Stimulated activated CD4-positive, alpha-beta T cell treated with anti-CD3 and anti-CD28 coated beads, Interleukin-2, amount 100 ng/mL, for 4 hours (primary cell): Measurements from ENCODE around the gene GMPPB.
A peak's percentile ranks its signal among the peaks of the same experiment; 100 is the strongest.

ENCODE experiments used
- DNase-seq: peaks from one replicate; pipeline ENCODE4 v3.0.0-alpha.2; 2020; ENCODE audit warnings: low read depth

The GMPPB gene

DNA sequence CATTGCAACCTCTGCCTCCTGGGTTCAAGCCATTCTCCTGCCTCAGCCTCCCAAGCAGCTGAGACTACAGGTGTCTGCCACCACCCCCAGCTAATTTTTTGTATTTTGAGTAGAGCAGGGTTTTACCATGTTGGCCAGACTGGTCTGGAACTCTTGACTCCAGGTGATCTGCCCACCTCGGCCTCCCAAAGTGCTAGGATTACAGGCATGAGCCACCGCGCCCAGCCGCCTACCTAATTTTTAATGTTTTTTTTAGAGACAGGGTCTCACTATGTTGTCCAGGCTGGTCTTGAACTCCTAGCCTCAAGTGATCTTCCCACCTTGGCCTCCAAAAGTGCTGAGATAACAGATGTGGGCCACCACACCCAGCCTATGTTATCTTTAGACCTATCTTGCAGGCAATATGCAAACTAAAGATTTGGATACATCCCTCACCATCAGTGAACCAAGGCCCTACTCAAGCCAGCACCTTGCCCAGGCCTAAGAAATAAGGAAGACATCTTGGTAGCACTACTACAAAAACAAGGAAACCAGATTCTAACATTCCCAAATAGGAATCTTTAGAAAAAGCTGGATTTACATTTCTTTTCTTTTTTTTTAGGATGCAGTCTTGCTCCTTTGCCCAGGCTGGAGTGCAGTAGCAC is 6.3 kb upstream of the GMPPB start:
- no peak for DNase-seq

DNA sequence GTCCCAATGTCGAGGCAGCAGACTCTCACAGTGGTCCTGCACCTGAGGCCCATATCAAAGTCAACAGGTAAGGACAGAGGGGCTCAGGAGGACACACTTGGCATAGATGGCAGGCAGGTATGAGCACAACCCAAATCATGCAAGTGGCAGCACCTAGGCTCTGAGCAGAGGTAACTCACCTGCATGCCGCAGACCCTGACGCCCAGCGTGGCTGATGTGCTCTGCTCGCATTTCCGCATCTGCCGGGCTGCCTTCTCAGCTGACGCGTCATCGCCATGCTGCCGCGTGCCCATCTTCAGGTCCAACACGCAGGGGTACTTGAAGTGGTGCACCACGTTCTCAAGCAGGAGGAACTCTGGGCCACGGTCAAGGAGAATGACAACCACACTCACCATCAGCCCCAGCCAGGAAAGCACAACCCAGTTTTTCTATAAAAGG is 4.2 kb upstream of the GMPPB start:
- no peak for DNase-seq

DNA sequence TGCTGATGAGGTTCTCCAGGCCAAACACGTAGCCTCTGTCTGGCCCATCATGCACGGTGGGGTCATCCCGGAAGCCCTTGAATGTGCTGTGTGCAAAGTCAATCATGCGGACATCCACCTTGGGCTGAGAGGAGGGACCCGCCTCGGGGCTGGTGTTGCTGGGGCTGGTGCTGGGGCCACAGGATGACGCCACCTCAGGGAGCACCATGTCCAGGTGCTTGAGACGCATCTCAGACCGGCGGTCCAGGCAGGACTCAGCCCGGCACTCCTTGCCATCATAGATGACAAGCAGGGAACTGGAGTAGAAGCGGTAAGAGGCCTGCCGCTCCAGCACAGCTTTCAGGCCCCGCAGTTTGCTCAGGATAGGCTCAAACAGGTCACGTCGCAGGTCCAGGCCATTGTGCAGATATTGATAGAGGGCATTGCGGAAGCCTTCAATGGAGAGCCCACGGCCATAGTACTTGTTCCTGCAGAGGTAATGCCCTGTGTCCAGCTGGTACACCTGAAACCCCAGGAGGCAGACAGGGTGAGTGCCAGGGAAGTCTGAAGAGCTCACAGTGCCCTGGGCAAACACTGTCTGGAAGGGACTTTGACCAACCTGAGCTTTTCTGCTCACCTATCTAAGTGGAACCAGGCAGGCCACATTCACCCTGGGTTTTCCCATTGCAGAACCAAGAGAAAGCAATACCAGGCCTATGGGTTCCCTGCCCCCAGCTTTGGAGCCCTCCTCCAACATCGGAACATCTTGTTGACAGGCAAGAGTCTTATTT is 3.6 kb upstream of the GMPPB start:
- no peak for DNase-seq

DNA sequence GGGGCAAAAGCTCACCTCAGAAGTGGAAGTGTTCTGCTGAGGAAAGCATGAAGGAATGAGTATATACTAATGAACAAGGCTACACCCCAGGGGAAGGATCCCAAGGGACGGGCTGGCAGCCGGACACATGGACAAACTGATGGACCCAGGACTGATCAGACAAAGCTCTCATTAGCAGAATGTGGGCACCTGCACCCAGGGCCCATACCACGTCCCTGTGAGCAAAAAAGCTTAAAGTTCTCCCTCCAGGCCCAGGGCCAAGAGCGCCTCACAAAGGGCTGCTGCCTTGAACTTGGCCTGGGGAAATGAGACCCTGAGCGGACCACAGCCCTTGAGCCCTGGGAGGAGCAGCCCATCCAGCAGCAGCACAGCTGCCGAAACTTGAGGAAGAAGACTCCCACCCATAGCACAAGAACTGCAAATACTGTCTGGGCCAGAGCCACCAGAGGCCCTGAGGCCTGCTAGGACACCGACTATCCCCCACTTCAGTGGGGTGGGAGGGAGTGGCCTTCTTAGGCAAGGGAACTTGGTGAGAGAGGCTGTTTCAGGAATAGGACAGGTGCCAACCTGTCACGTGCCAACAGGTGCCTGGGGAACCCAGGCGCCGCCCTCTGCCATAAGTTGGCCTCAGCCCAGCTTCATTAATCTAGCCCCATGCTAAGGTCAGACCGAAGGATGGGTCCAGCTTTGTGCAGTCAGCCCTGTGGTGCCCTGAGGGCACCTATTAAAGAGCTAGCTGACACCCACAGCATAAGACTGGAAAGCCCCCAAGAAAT is 2.3 kb upstream of the GMPPB start:
- DNase-seq: no peak

DNA sequence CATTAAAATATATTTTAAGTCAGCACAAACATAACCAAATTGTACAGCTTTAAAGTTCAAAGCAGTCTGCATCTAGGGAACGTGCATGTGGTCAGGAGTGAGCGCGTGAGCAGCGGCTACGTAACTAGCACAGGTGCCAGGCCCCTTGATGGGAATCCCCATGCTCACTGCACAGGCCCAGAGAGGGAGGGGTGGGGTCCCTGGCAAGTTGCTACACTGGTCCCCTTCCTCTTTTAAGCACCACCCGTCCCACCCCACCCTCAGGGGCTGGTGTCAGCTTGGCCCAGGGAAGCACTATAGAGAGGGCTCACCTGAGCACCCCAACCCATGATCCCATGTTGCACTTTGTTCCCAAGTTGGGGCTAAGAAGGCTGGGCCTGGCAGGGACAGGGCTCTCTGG is 835 bp upstream of the GMPPB start:
- DNase-seq: no peak

DNA sequence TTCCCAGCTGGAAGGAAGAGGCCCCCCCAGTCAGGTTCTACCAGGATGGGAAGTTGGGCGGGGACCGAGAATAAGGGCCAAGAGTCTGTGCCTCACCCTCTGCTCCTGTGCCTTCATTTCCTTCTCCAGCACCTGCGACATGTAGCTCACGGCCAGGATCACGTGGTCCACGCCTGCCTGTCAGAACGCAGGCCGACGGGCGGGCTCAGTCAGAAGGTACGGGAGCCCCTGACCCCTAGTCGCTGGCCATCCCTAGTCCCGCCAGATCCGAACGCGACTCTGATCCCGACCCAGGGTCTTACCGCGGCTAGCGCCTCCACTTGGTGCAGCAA is 489 bp downstream of the GMPPB start:
- DNase-seq: peak; percentile 31

DNA sequence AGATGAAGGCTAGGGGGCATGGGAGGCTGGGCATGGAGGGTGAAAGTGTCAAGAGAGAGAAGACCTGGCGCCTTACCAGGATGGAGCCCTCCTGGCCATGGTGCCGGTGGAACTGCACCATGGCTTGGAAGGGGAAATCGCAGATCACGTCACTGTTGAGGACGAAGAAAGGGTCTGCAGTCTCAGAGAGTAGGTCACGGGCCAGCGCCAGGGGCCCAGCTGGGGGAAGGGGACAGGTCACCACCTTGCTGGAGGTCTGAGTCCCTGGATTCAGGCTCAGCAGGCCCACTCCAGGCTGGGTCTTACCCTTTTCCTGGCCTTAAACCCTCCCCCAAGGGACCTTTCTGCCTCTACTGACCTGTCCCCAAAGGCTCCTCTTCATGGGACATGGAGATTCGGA is 855 bp downstream of the GMPPB start:
- no peak for DNase-seq

DNA sequence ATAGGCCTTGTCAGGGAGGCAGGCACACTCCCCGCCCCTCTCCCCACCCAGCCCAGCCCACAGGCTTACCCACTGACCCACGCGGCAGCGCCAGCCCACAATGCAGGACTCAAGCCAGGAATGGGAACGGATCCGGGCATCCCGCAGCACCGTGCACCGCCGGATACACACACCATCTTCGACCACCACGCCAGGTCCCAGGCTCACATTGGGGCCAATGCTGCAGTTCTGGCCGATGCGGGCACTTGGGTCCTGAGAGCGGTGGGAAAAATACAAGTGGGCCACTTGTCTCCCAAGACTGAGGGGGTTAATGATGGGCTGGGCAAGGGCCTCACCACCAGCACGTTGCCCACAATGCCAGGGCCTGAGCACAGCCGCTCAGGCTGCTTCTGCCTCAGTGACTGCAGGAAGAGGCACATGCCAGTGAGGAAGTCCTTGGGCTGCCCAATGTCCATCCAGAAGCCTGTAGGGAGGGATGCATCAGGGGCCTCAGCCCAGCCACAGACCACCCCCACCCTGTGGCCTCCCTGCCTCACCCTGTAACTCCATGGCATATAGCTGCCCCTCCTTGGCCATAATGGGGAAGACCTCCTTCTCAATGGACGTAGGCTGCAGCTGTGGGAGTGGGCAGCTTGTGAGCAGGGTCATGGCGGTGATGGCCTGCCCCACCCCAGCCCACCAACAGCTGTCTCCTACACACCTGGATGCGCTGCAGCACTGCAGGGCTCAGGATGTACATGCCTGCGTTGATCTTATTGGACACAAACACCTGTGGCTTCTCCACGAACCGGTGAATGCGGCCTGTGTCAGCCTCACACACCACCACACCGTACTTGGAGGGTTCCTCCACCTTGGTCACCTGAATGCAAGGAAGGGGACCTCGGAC is 1.6 kb downstream of the GMPPB start:
- no peak for DNase-seq

DNA sequence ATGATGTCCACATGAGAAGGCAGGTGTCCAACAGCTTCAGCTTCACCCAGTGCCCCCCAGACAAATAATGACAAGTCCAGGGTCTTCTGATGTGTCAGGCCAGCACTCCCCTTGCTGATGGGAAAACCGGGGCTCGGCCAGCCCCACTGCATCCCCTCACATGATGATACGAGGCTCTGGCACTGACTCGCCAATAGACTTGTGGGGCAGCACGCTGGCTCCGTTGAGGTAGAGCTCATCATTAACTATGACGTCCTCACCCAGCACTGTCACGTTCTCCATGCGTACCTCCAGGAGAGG is 2.2 kb downstream of the GMPPB start:
- no peak for DNase-seq

DNA sequence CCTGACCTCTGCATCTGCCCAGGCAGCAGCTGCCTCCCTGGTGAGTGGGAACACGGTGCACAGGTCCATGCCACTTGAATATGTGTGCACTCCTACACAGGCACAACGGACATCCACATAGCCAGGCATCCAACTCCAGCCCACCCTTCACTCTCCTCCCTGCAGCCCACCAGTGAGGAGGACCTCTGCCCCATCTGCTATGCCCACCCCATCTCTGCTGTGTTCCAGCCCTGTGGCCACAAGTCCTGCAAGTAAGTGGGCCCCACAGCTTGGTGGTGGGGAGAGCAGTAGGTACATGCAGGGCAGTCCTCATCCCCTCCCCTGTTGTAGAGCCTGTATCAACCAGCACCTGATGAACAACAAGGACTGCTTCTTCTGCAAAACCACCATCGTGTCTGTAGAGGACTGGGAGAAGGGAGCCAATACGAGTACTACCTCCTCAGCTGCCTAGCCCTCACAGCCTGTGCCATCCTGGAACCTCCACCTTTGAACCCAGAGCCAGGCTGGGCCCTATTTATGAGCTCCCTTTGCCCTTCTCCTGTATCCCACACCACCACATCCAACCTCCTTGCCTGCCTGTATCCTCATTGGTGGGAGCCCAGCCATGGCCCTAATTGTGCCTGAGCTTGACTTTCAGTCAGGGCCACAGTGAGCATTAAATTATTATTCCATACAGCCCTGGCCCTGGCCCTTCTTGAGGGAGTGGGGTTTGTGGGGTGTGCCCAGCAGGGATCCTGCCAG is 2.7 kb downstream of the GMPPB start:
- DNase-seq: no peak

DNA sequence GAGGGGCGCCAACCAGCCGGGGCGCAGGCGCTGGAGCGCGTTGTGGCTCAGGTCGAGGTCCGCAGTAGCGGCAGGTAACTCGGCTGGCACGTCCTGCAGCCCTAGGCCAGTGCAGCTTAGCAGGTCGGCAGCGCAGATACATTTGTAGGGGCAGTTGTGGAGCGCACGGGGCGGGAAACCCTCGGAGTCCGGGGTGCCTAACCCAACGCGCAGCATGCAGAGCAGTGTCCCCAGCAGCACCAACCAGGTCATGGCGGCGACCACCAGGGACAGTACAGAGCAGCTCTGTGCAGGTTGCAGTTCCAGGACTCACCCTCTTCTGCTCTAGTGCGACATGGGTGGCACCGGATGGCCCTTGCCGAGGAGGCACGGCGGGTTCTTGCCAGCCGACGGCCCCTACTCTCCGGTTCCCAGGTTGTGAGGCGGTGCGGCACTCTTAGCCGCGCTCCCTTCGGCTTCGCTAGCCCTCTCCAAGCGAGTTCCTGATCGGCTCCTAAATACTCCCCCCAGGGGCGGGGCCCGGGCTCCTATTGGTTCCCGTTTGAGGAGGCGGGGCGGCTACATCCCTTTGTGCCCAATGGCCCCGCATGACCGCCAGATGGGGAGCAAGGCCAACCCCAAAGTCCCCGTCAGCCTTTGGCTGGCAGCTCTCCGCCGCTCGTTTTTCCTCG is 4.4 kb downstream of the GMPPB start, which contains the start of gene AMIGO3:
AMIGO3 (minus strand) TSS at position 471 of the 671 bp plus-strand sequence; CDS start at position 252, 219 bp downstream.
- DNase-seq: peak; percentile 79

DNA sequence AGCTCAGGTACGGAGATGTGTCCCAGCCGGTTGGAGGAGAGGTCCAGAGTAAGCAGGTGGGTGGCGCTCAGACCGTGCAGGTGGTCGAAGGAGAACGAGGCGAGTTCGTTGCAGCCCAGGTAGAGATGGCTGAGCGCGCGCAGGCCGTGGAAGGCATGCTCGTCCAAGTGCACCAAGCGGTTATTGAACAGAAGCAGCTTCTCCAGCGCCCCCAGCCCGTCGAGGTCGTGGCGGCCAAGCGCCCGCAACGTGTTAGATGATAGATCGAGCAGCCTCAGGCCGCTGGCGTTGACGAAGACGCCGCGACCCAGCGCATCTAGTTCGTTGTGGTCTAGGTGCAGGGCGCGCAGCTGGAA is 4.9 kb downstream of the GMPPB start:
- DNase-seq: no peak

DNA sequence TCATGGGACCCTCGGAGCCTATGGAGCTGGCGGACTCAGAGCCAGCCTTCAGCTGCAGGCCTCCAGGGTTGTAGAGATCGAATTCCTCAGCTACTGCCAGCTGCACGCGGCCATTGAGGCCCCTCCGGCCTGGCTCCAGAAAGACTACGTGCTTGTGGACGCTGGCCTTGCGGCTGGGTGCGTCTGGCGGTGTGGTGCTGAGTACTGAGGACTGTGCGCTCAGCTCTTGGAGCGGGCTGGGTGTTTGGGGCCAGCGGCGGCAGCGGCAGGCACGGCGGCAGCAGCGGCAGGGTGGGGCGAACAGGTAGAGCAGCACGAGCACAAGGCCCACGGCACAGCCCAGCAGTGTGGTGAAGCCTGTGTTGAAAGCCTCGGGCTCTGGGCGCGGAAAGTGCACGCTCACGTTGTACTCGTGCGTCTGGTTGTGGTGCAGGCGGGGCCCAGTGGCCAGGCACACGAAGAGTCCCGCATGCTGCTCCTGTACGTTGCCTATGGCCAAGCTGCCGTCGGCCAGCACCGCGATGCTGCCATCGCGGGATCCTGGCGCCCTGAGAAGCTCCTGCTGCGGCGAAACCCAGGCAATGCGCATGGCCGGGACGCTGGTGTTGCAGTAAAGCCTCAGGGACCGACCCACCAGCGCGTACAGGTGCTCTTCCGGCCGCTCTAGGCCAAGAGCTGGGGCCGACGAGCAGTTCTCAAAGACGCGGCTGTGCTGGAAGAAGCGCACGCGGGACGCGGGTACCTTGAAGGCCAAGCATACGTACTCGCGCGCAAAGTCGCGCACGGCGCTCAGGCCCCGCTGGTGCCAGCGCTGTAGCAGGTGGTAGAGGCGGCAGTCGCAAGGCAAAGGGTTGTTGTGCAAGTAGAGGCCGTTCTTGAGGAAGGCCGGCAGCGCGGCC is 5.5 kb downstream of the GMPPB start:
- no peak for DNase-seq

DNA sequence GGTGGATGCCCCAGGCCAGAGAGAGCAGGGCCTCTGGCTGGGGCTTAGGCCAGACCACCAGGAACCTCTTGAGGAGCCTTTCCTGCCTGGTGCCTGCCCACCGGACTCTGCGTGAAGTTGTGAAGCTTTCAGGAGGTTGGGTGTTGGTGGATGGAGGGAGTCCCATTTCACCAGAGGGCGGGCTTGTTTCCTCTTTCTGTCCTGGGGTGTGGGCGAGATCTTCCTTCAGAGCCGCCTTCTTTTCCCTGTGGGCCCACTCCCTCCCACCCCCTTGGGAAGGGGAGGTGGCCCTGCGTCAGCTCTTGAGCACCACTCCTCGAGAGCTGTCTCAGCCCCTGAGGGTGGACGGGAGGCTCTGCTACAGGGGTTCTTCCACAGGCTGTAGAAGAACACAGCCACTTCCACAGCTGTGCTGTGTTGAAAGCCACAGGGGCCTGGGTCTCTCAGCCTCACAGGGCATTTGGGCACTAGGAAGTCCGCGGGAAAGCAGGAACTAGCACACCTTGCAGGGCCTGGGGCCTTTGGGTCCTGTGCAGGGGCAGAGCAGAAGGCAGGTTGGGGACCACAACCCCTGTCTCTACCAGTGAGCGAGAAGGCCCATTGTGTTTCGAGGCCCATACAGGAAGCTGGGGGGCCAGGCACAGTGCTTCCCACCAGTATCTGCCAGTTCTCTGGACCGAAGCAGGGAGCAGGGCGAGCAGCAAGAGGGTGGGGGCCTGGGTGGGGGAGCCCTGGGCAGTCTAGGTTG is 6.4 kb downstream of the GMPPB start:
- DNase-seq: no peak

DNA sequence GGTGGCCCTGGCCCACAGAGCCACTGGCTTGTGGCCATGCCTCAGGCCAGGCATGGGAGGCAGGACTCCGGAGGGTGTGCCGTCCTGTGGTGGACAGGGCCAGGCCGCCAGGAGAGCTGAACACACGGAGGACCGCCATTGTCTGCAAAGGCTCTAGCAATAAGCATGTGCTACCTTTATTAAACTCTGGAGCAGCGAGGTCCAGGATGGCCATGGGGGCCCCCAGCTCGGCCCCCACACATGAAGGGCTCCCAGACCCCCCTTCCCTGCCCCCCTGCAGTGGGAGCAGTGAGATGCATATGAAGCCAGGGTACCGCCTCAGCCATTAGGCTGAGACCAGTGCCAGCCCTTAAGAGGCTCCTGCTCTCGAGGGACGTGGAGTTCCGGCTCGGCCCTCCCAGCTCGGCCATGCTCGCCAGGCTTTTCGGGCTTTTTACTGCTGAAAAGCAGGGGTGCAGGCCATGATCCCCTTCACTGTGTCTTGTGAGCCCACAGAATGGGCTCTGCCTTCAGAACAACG is 7.0 kb downstream of the GMPPB start:
- DNase-seq: no peak

DNA sequence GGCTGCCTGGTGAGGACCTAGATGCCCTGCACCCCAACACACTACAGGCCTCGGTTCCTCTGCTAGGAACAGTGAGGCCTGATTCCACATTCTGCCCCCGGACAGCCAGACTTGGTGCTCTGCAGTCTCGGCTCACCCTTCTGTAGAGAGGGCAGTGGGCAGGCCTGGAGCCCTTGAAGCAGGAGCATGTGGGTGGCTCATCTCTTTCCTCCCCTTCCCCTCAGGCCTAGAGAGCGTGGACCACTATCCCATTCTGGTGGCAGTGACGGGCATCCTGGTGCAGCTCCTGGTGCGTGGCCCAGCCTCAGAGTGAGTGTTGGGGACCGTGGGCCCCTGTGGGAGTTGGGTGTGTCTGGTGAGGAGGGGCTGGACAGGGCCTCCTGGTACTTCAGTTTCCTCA is 7.6 kb downstream of the GMPPB start:
- no peak for DNase-seq

DNA sequence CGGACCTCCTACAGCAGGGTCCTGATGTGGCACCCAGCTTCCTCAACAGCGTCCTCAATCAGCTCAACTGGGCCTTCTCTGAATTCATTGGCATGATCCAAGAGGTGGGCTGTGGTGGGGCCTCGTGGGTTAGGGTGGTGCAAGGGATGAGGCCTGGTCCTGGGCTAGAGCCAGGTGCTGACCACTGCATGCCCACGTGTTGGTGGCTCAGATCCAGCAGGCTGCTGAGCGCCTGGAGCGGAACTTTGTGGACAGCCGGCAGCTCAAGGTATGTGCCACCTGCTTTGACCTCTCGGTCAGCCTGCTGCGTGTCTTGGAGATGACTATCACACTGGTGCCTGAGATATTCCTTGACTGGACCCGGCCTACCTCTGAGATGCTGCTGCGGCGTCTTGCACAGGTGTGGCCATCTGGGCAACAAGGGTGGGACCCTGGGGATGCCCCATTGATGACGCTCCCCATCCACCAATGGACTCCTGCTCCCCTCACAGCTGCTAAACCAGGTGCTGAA is 8.1 kb downstream of the GMPPB start:
- no peak for DNase-seq

DNA sequence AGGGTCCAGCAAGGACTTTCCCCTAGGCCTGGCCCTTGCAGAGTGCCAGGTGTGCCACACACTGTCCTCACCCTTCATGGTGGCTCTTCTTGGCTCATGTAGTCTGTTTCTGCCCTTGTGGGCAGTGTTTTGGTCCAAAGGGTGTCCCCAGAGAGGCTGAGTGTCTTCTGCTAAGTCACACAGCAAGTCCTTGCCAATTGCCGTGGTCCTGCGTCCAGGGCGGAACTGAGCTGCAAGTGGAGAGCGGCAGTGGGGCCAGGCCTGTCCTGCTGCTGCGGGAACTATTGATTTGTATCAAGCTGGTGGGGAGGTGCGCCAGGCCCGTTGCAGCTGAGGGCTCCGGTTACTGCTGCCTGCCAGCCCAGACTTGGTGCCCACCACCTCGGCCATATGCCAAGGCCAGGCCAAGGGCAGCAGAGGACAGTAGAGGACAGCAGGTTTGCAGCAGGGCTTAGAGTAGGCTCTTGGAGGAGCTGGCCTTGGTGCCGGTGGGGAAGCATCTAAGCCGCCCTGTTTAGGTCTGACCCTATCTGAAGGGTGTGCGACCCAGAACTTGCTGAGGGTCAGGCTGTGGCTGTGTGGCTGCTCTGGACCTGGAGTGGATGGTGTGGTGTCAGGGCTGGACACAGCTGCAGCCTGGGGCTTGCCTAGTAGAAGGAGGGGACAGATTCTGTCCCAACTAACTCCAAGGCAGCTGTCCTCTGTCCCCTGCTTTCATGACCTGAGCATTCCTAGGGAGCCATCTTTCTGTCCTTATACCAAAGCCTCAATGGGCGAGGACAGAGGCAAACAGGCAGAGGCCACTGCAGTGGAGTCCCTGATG is 8.8 kb downstream of the GMPPB start:
- DNase-seq: no peak
